DOHH2 (cell line): ENCODE results near the gene PTPRT.

Source experiments
- CTCF ChIP-seq: fragments of 200-600 bp; sonication (generic); IDR thresholded peaks from one replicate; pipeline ENCODE4 v1.5.1; 2014; ENCODE audit warnings: antibody characterized with exemption, mild to moderate bottlenecking, low read depth, low read length; ENCODE audit not compliant: poor library complexity, severe bottlenecking
- EZH2phosphoT487 ChIP-seq: fragments of 200-600 bp; sonication (generic); IDR thresholded peaks from 2 replicates; pipeline ENCODE4 v1.6.1; 2017; ENCODE audit warnings: borderline replicate concordance, mild to moderate bottlenecking, antibody characterized with exemption, low read length, moderate library complexity, mixed read lengths

- no peak for TF ChIP-seq EZH2phosphoT487
- no peak for TF ChIP-seq CTCF
Observed at GRCh38 chr20:42565235-42565995, 624.3 kb downstream of the PTPRT start.
